Panc1 (cell line): ENCODE data around the gene SESN1. TPM values are rescaled to one million over a fixed set of nuclear protein-coding genes. Genes with fewer than 3 reads are reported as not detected.
"Not testable (repeated sequence)": the region's sequence is repeated elsewhere in the genome, so short reads cannot be mapped to it uniquely, and the experiment has no call there.

Source experiments
- ATAC-seq: fragments of 200-7000 bp; cut with Tn5 transposase; 2 replicates; pipeline ENCODE4 v1.9.1; 2020; ENCODE audit warnings: mild to moderate bottlenecking, moderate library complexity
- Bru-seq: library from RNA; stranded (reverse); fragments of 400-500 nt; gene quantifications from one replicate; lab custom pipeline; 2021; lab: Mats Ljungman, UMichigan
- BruChase-seq, 2 experiments: library from RNA; stranded (reverse); fragments of 400-500 nt; gene quantifications; one replicate each; lab custom pipeline; 2021; lab: Mats Ljungman, UMichigan
- BruUV-seq: library from RNA; stranded (reverse); fragments of 400-500 nt; replicated peaks from 2 replicates; lab custom pipeline; 2021; lab: Mats Ljungman, UMichigan
- CTCF ChIA-PET: fragments of 300-600 bp; sonication (Branson Sonifier 250); formaldehyde crosslinking; loops from one replicate; lab custom pipeline; 2022; ENCODE audit warnings: antibody characterized with exemption; lab: Charles Lee
- POLR2A ChIA-PET: fragments of 300-600 bp; sonication (Branson Sonifier 250); formaldehyde crosslinking; loops from one replicate; lab custom pipeline; 2022; ENCODE audit warnings: antibody characterized with exemption; lab: Charles Lee
- DNase-seq: peaks from one replicate; pipeline ENCODE4 v3.0.0-alpha.2; 2010; ENCODE audit warnings: low read depth, low spot score
- H3K27ac ChIP-seq: 2 replicates; pipeline ENCODE4 v1.5.1; 2011; ENCODE audit warnings: mild to moderate bottlenecking, low read length, inconsistent platforms
- H3K27me3 ChIP-seq: fragments of 200-500 bp; sonication (Bioruptor generic); 2 replicates; pipeline ENCODE4 v1.6.0; 2014; ENCODE audit warnings: low read length, inconsistent platforms; ENCODE audit not compliant: control insufficient read depth, insufficient read depth
- H3K36me3 ChIP-seq: fragments of 200-500 bp; sonication (Bioruptor generic); 2 replicates; pipeline ENCODE4 v1.5.1; 2014; ENCODE audit warnings: inconsistent platforms, mild to moderate bottlenecking, low read length, moderate library complexity; ENCODE audit not compliant: control insufficient read depth, insufficient read depth
- H3K4me1 ChIP-seq: 2 replicates; pipeline ENCODE4 v1.5.1; 2011; ENCODE audit warnings: inconsistent platforms, mild to moderate bottlenecking, low read length, moderate library complexity; ENCODE audit not compliant: control insufficient read depth, insufficient read depth
- H3K4me3 ChIP-seq, 2 experiments: 2 replicates each; pipeline ENCODE4 v1.5.1; 2011 to 2012; ENCODE audit warnings: low read depth in 2 of 2, low read length in 2 of 2, mild to moderate bottlenecking in 2 of 2, inconsistent platforms in 1 of 2, moderate library complexity in 1 of 2
- H3K9me3 ChIP-seq: fragments of 200-500 bp; sonication (Bioruptor generic); 2 replicates; pipeline ENCODE4 v1.5.1; 2014; ENCODE audit warnings: low read depth, mild to moderate bottlenecking, inconsistent platforms, low read length, moderate library complexity; ENCODE audit not compliant: control insufficient read depth, insufficient read depth
- CTCF ChIP-seq: fragments of 450-650 bp; IDR thresholded peaks from 2 replicates; pipeline ENCODE4 v1.5.1; 2017; ENCODE audit warnings: mild to moderate bottlenecking
- POLR2AphosphoS5 ChIP-seq: IDR thresholded peaks from 2 replicates; pipeline ENCODE4 v1.6.1; 2012; ENCODE audit warnings: mild to moderate bottlenecking, low read depth, low read length, moderate library complexity
- REST ChIP-seq, 2 experiments: IDR thresholded peaks; 2 replicates each; pipeline ENCODE4 v1.6.1; 2011 to 2012; ENCODE audit warnings: low read depth in 2 of 2, control low read depth in 1 of 2, low read length in 1 of 2, mild to moderate bottlenecking in 1 of 2, moderate library complexity in 1 of 2; ENCODE audit not compliant: insufficient read depth in 1 of 2
- SIN3A ChIP-seq: IDR thresholded peaks from 2 replicates; pipeline ENCODE4 v1.6.1; 2012; ENCODE audit warnings: low read depth, mild to moderate bottlenecking, low read length, moderate library complexity, borderline replicate concordance; ENCODE audit not compliant: insufficient read depth
- TCF7L2 ChIP-seq: IDR thresholded peaks from 2 replicates; pipeline ENCODE4 v1.6.1; 2011; ENCODE audit warnings: mild to moderate bottlenecking, low read depth, low read length, inconsistent platforms
- in situ Hi-C: cut with HindIII; loops from 2 replicates; pipeline ENCODE4 v1.10.0; 2016; ENCODE audit warnings: low sequenced_read_pairs, low pct_unique_long_range_greater_than_20kb
- intact Hi-C: fragments of 100-400 bp; cut with micrococcal nuclease; formaldehyde crosslinking; loops from one replicate; pipeline ENCODE4 v1.10.0; 2022; ENCODE audit not compliant: unreplicated experiment
- long read RNA-seq: library from polyadenylated mRNA; unstranded; transcript quantifications from one replicate; pipeline ENCODE4 v2.0.0, GENCODE V29; 2021; ENCODE audit not compliant: unreplicated experiment
- polyA plus RNA-seq: library from polyadenylated mRNA; unstranded; fragments of >200 nt; gene quantifications from one replicate; pipeline ENCODE4 v1.2.1, GENCODE V29; 2012; ENCODE audit warnings: missing spikeins; ENCODE audit not compliant: insufficient read length
- total RNA-seq: library from RNA; stranded (reverse); gene quantifications from one replicate; pipeline ENCODE4 v1.2.1, GENCODE V29; 2021; ENCODE audit not compliant: unreplicated experiment

The SESN1 gene
- total RNA-seq (11.3 TPM), Bru-seq, nascent RNA (percentile 78 among the genes with signal in this experiment), BruChase-seq, experiment 1, labeled RNA remaining after a 2-hour chase (percentile 73 among the genes with signal in this experiment), BruChase-seq, experiment 2, labeled RNA remaining after a 6-hour chase (percentile 63 among the genes with signal in this experiment)
- polyA plus RNA-seq = 5.5 TPM
- long read RNA-seq, transcript SESN1-204 (10 exons, 3,509 nt) = major isoform, 18 of 37 reads
- long read RNA-seq, transcript SESN1-202 (10 exons, 2,676 nt) = minor isoform, 9 of 37 reads
- long read RNA-seq, partial matches to known transcripts = 1 of 37 reads
- long read RNA-seq, other reads (novel, unspliced or antisense) = 9 of 37 reads

- in situ Hi-C loops (no loop called here), intact Hi-C loops (loop anchor here (2.0 kb wide), 1 partner anchor 288 kb away; the partner anchor contains the start of gene CD164)
- ChIA-PET POLR2A (interaction anchor here (0.6 to 1.5 kb wide), 25 partner anchors 8 to 1780 kb away, joined by 3 to 8 read pairs (median 4); partner anchors contain the start of genes ARMC2, OSTM1 and SMPD2), CTCF (interaction anchor here (0.6 to 0.9 kb wide), 6 partner anchors 79 to 1174 kb away, joined by 3 to 6 read pairs (median 5); partner anchors contain the start of gene CD164)
- ATAC-seq = peak; percentile 92
- H3K36me3 ChIP-seq = no peaks in the 10 kb centered on the region
- DNase-seq = peak; percentile 46
- TF ChIP-seq SIN3A = peak; percentile 51; the same call in 1 of the 2 replicates
- peak; percentile 75 for TF ChIP-seq POLR2AphosphoS5
- 0 out of 4 replicates have a peak, but pooled peaks of 1 of the 2 experiments have one; percentile 15 for TF ChIP-seq REST (IDR thresholded peaks at IDR 0.05; ENCODE audit: insufficient read depth in 1 of 2, low read depth in 2 of 2, low read length in 1 of 2)
- no peak for TF ChIP-seq TCF7L2
- TF ChIP-seq CTCF = peak; percentile 16; the same call in 1 of the 2 replicates
- H3K27me3 ChIP-seq = no peaks in the 10 kb centered on the region
- peaks cover 18% of the 10 kb centered on the region for H3K4me1 ChIP-seq
- BruUV-seq = no TSS peak
- H3K27ac ChIP-seq = peak within 1 kb of the TSS; percentile 96
- no peaks in the 10 kb centered on the region for H3K9me3 ChIP-seq
- peak within 1 kb of the TSS; percentile 64 to 89 for H3K4me3 ChIP-seq
Observed at GRCh38 chr6:109094416-109095035, at the start of gene SESN1. TSS of gene SESN1 (minus strand) at chr6:109094846. CDS start at chr6:109094073, 773 bp downstream.

GRCh38 chr6:109143191-109143590, 48.5 kb upstream of the SESN1 start:
- H3K4me3 ChIP-seq = no peak overlapping the region
- no peaks in the 10 kb centered on the region; the same call in 1 of the 2 replicates for H3K36me3 ChIP-seq
- intact Hi-C loops (no loop called here), in situ Hi-C loops (no loop called here)
- no peaks in the 10 kb centered on the region for H3K27me3 ChIP-seq
- no peak for DNase-seq
- TF ChIP-seq CTCF = no peak
- TF ChIP-seq POLR2AphosphoS5 = no peak
- TF ChIP-seq TCF7L2 = no peak
- TF ChIP-seq REST (IDR thresholded peaks at IDR 0.05; ENCODE audit: insufficient read depth in 1 of 2, low read depth in 2 of 2, low read length in 1 of 2) = no peak
- no peak for TF ChIP-seq SIN3A
- no TSS peak for BruUV-seq
- ATAC-seq = no peak
- H3K4me1 ChIP-seq = no peaks in the 10 kb centered on the region
- CTCF ChIA-PET = no interaction called here
- H3K9me3 ChIP-seq = no peaks in the 10 kb centered on the region
- POLR2A ChIA-PET = no interaction called here
- H3K27ac ChIP-seq = no peak overlapping the region

- H3K27ac ChIP-seq, BruUV-seq, POLR2A ChIA-PET, intact Hi-C loops, H3K4me3 ChIP-seq, H3K36me3 ChIP-seq, ATAC-seq, H3K27me3 ChIP-seq, in situ Hi-C loops, H3K4me1 ChIP-seq, CTCF ChIA-PET, H3K9me3 ChIP-seq, DNase-seq: not testable (repeated sequence)
Observed at GRCh38 chr6:109142067-109142466, 47.4 kb upstream of the SESN1 start.
